ENCODE measurements around the gene CYP17A1. TPM values are rescaled to one million over a fixed set of nuclear protein-coding genes. Genes with fewer than 3 reads are reported as not detected.

CYP17A1 gene
- total and polyA plus RNA-seq, 12 donors: 0.14 to 0.16 (median 0.15) TPM; not detected in 9

DNA sequence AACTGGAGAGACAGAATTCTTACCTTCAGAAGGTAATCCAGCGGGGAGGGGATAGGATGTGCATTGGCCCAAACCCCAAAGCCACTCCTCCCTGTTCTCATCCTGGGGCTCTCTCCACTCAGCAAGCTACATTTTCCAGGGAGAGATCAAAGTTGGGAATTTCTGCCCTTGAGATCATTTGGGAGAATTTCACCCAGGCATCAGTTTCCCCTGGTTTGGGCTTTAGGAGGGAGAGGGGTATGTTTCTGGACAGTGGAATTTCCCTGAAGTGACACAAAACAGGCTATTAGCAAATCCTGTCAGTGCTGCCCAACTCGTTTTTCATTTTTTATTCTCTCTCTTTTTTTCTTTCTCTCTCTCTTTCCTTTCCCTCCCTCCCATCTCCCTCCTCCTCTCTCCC, 35.7 kb downstream of the CYP17A1 start:
- Histone ChIP-seq H3K4me1 (peaks cover 38 to 88% (median 71%) of the 10 kb centered on the region in 9 donors), H3K36me3 (peaks cover 0 to 67% (median 11%) of the 10 kb centered on the region in 9 donors), H3K4me3 (no peak overlapping the region), H3K9me3 (peaks cover 0 to 4% (median 0%) of the 10 kb centered on the region in 11 donors), H3K27me3 (no peaks in the 10 kb centered on the region), H3K27ac (peak overlapping the region; percentile 39 to 93 (median 80))
- TF ChIP-seq, protein P1, sequence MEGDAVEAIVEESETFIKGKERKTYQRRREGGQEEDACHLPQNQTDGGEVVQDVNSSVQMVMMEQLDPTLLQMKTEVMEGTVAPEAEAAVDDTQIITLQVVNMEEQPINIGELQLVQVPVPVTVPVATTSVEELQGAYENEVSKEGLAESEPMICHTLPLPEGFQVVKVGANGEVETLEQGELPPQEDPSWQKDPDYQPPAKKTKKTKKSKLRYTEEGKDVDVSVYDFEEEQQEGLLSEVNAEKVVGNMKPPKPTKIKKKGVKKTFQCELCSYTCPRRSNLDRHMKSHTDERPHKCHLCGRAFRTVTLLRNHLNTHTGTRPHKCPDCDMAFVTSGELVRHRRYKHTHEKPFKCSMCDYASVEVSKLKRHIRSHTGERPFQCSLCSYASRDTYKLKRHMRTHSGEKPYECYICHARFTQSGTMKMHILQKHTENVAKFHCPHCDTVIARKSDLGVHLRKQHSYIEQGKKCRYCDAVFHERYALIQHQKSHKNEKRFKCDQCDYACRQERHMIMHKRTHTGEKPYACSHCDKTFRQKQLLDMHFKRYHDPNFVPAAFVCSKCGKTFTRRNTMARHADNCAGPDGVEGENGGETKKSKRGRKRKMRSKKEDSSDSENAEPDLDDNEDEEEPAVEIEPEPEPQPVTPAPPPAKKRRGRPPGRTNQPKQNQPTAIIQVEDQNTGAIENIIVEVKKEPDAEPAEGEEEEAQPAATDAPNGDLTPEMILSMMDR (IDR thresholded peaks at IDR 0.05): no peak
- intact Hi-C loops (cut with DNase I): loop anchor here in 1 of 10 donors (5.0 kb wide), 1 partner anchor 49 kb away; no protein-coding TSS in a partner anchor
- no peak for ATAC-seq
- DNase-seq: no peak
- 47 to 52% methylated on average over 2 of the region's 2 CpGs for WGBS, 2 donors

DNA sequence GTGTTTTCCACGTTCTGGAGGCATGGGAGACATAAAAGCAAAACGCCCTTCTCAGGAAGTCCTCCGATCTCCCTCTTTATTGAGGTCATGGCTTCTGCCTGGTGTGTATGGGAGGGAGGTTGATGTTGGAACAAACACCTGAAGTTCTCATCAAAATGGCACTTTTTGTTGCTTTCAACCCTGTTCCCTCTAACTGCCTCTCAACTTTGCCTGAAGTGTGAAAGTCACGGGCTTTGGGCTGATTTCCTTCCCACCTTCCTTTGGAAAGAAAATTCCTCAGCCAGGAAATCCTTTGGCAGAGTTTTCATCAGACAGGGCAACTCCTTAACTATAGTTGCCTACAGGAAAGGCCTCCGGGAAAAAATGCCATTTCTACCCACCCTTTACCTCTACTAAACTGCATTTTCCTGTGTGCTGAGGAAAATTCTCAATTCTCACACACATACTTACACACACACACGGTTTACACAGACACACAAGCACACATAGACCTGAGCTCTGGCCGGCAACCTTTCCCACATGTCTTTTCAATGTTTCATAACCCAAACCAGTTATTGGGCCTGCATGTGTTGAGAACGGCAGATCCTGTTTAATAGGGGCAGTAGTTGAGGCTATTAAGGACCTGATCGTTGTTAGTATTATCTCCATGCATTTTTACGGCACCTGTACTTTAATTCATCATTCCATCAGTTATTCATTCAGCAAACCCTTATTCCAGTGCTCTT, 36.4 kb downstream of the CYP17A1 start:
- peaks cover 0 to 63% (median 11%) of the 10 kb centered on the region in 9 donors for H3K36me3 ChIP-seq
- WGBS, 2 donors: 54 to 61% methylated on average over 10 of the region's 10 CpGs
- DNase-seq: no peak
- TF ChIP-seq, protein P1 (IDR thresholded peaks at IDR 0.05): no peak
- no peaks in the 10 kb centered on the region for H3K27me3 ChIP-seq
- H3K27ac ChIP-seq: peak overlapping the region; percentile 57 to 93 (median 82)
- intact Hi-C loops (cut with DNase I): loop anchor here in 1 of 10 donors (5.0 kb wide), 1 partner anchor 48 kb away; no protein-coding TSS in a partner anchor
- H3K4me1 ChIP-seq: peaks cover 45 to 90% (median 78%) of the 10 kb centered on the region in 9 donors
- H3K4me3 ChIP-seq: peak overlapping the region in 1 of 10 donors; percentile 9
- H3K9me3 ChIP-seq: peaks cover 0 to 4% (median 0%) of the 10 kb centered on the region in 11 donors
- peak in 3 of 8 donors; percentile 1 to 13 (median 4) for ATAC-seq

DNA sequence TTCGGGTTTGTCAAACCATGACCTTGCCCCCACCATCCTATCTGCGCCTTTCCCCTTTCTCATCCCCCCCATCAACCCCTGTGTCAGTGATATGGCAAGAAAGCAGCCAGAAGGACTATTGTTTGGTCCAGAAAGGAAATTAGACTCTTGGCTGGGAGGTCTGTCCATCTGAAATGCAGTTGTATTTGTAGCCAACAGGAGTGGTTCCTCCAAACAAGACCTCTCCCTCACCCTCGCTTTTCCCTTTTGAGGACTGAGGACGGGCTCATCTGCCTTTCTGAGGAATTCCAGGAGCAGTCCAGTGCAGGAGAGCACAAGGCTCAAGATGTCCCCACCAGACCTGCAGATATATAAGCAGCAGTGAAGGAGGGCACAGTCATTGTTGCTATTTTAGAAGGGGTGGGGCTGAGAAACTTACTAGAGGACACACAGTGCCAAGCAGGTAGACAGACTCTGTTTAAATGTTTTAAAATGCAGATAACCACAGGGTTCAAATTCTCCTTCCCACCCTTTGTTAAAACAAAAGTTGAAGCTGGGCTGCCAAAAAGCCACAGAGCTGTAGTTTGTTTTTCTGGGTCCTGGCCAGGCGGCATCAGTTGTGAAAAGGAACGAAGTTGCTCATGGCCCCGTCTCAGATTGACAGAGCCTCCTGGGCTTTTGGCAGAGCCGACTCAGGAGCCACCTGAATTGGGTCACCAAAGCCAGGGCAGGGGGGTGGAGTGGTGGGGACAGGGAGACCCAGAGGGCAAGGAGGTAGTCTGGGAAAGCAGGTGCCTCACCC, 37.3 kb downstream of the CYP17A1 start:
- TF ChIP-seq, protein P1 (IDR thresholded peaks at IDR 0.05): no peak
- 41 to 44% methylated on average over 8 of the region's 8 CpGs for WGBS, 2 donors
- intact Hi-C loops (cut with DNase I): loop anchor here in 1 of 10 donors (5.0 kb wide), 1 partner anchor 48 kb away; no protein-coding TSS in a partner anchor
- H3K9me3 ChIP-seq: peaks cover 0 to 4% (median 0%) of the 10 kb centered on the region in 11 donors
- H3K4me1 ChIP-seq: peaks cover 49 to 95% (median 87%) of the 10 kb centered on the region in 9 donors
- peaks cover 0 to 54% (median 11%) of the 10 kb centered on the region in 9 donors for H3K36me3 ChIP-seq
- ATAC-seq (peak in 2 of 8 donors; percentile 3 to 18), DNase-seq (peak in 1 of 2 donors; percentile 43)
- peak overlapping the region in 1 of 10 donors; percentile 9 for H3K4me3 ChIP-seq
- H3K27me3 ChIP-seq: no peaks in the 10 kb centered on the region
- H3K27ac ChIP-seq: peak overlapping the region; percentile 57 to 93 (median 82)
